Retinal pigment epithelial cell (primary cell): ENCODE results near the gene RASGRP2.

Experiments
- DNase-seq: peaks from one replicate; pipeline ENCODE4 v3.0.0-alpha.2; 2010; ENCODE audit warnings: low read depth
- H3K4me3 ChIP-seq: 2 replicates; pipeline ENCODE4 v1.5.1; 2011; ENCODE audit warnings: mild to moderate bottlenecking, low read length, control low read depth, moderate library complexity
- CTCF ChIP-seq: conservative IDR thresholded peaks from 2 replicates; pipeline ENCODE4 v1.5.1; 2011; ENCODE audit warnings: low read depth, low read length, control low read depth, inconsistent platforms

RASGRP2 gene

GRCh38 chr11:64720640-64721358 lies 23.1 kb downstream of the RASGRP2 start:
- no peak for DNase-seq
- H3K4me3 ChIP-seq = no peak overlapping the region
- TF ChIP-seq CTCF = no peak

- DNase-seq = no peak
- no peak overlapping the region for H3K4me3 ChIP-seq
- no peak for TF ChIP-seq CTCF
Measured at GRCh38 chr11:64720167-64720566, 23.8 kb downstream of the RASGRP2 start.

- no peak for TF ChIP-seq CTCF
- H3K4me3 ChIP-seq = no peak overlapping the region
- DNase-seq = no peak
Measured at GRCh38 chr11:64719406-64719805, 24.5 kb downstream of the RASGRP2 start.

DNA sequence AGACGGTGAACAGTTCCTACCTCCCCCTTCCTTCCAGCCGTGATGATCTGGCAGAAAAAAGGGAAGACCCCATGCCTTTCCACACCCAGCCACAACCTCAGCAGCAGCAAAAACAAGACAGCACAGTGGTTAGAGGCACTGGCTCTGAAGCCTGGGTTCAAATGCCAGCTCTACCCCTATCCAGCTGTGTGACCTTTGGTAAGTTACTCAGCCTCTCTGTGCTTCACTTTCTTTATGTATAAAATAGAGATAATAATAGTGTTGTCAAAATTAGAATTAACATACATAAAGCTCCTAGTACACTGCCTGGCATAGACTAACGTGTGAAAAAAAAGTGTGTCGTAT lies 25.2 kb downstream of the RASGRP2 start:
- H3K4me3 ChIP-seq = no peak overlapping the region
- no peak for DNase-seq
- no peak for TF ChIP-seq CTCF

DNA sequence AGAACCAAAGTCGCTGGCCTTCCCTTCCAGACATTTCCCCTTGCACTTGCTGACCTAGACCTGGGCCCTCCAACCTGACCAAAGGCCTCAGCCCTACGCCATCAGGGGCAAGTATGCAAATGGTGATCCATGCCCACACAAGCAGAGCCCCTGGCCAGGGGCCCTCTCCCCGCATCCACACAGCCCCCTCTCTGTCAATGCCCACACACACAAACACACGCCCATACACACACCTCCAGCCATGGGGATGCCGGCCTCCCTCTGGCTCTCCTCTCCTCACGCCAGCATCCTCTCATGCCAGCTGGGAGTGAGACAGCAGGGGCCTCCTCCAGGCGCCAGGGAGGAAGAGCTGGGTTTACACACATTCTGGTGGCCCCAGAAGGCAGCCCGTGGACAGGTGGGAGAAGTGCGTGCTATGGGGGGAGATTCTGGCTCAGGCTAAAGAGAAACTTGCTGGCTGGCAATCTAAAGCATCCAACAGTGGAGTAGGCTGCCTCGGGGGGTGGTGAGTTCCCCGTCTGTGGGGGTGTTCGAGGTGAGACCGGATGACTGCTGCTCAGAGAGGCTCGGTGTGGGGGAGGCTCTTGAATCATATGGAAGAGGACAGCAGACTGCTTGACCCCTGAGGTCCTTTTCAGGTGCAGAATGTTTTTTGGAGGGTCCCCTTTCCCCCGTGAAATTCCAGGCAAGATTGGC lies 25.7 kb downstream of the RASGRP2 start:
- TF ChIP-seq CTCF = no peak
- H3K4me3 ChIP-seq = no peak overlapping the region
- DNase-seq = no peak

GRCh38 chr11:64717268-64717578 lies 26.7 kb downstream of the RASGRP2 start:
- no peak for DNase-seq
- no peak for TF ChIP-seq CTCF
- no peak overlapping the region for H3K4me3 ChIP-seq
